ENCODE data around the gene ZC3H6. TPM values are rescaled to one million over a fixed set of nuclear protein-coding genes. Genes with fewer than 3 reads are reported as not detected.
A peak's percentile ranks its signal among the peaks of the same experiment; 100 is the strongest.

Gene ZC3H6
- total and polyA plus RNA-seq, 2 of the 13 experiments (the other 11 are each of a cell fraction or from before 2014, with no cell fraction given): 0.71 to 0.93 TPM

DNA sequence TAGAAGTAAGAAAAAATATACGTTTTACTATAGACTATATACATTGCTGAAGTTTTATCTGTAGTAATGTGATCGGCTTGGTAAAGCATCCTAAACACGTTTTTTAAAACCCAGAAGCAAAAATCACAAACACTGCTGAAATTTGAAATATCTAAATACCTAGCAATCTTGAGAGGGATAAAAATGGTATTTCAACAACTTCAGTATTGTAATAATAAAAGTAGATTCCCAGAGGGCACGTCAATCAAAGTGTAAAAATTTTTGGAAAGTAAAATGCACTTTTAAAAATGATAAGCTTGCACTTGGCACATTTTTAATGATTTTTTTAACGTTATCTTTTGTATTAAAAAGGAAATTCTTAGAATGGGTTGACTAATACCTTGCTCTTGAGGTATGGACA, 1.6 kb downstream of the ZC3H6 start:
- Histone ChIP-seq H3K9me3 (ENCODE audit: low read length) (no peaks in the 10 kb centered on the region), H3K27me3 (ENCODE audit: control insufficient read depth in 1 of 2, insufficient read depth in 2 of 2, low read length in 2 of 2) (no peaks in the 10 kb centered on the region; a peak in 1 of 5 replicates), H3K4me2 (ENCODE audit: low read depth, low read length) (peak overlapping the region; percentile 86), H4K20me1 (ENCODE audit: insufficient read depth, low read length) (no peaks in the 10 kb centered on the region), H3K36me3 (replicated peaks in 1 of 2; ENCODE audit: control insufficient read depth in 1 of 2, insufficient read depth in 2 of 2, low read length in 2 of 2) (no peaks in the 10 kb centered on the region), H3K4me3 (replicated peaks in 1 of 3; ENCODE audit: insufficient read depth in 1 of 3, low read depth in 2 of 3, low read length in 3 of 3) (peak overlapping the region in 1 of 3 experiments; percentile 97; a peak in 1 of 6 replicates), H2AFZ (ENCODE audit: low read length) (no peak overlapping the region), H3K27ac (ENCODE audit: extremely low read length, insufficient read depth, low read length) (peak overlapping the region; percentile 99), H3K9ac (ENCODE audit: insufficient read depth, low read depth, low read length) (no peak overlapping the region; the same call in 1 of the 2 replicates), H3K79me2 (ENCODE audit: insufficient read depth, low read length) (no peaks in the 10 kb centered on the region), H3K4me1 (ENCODE audit: insufficient read depth, low read length) (peaks cover 15% of the 10 kb centered on the region)
- ATAC-seq: no peak
- in situ Hi-C loops (cut with HindIII; ENCODE audit: extremely low pct_ligation_motif_present, low pct_unique_long_range_greater_than_20kb) (no loop called here), intact Hi-C loops (cut with micrococcal nuclease; ENCODE audit: unreplicated experiment) (no loop called here)
- ChIA-PET CTCF (ENCODE audit: low intra/inter-chr PET ratio, low total read pairs) (no interaction called here), POLR2A (interaction anchor here (1.0 kb wide), 1 partner anchor 22 kb away, joined by 5 read pairs; the partner anchor contains the start of gene ZC3H8)
- TF ChIP-seq ATF1 (CRISPR knock-in tag; IDR thresholded peaks at IDR 0.05): no peak
- TF ChIP-seq NFYB (CRISPR knock-in tag; IDR thresholded peaks at IDR 0.05): no peak
- TF ChIP-seq, protein P1, sequence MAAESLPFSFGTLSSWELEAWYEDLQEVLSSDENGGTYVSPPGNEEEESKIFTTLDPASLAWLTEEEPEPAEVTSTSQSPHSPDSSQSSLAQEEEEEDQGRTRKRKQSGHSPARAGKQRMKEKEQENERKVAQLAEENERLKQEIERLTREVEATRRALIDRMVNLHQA (CRISPR knock-in tag; IDR thresholded peaks at IDR 0.05): no peak
- TF ChIP-seq NRL (CRISPR knock-in tag; IDR thresholded peaks at IDR 0.05; ENCODE audit: borderline replicate concordance): no peak
- no peak for TF ChIP-seq ZNF501 (CRISPR knock-in tag; IDR thresholded peaks at IDR 0.05)
- no peak for TF ChIP-seq ELF4 (CRISPR knock-in tag; IDR thresholded peaks at IDR 0.05; ENCODE audit: borderline replicate concordance)
- no peak for TF ChIP-seq ZNF292 (CRISPR knock-in tag; IDR thresholded peaks at IDR 0.05; ENCODE audit: borderline replicate concordance, low read depth)
- TF ChIP-seq, protein P2, sequence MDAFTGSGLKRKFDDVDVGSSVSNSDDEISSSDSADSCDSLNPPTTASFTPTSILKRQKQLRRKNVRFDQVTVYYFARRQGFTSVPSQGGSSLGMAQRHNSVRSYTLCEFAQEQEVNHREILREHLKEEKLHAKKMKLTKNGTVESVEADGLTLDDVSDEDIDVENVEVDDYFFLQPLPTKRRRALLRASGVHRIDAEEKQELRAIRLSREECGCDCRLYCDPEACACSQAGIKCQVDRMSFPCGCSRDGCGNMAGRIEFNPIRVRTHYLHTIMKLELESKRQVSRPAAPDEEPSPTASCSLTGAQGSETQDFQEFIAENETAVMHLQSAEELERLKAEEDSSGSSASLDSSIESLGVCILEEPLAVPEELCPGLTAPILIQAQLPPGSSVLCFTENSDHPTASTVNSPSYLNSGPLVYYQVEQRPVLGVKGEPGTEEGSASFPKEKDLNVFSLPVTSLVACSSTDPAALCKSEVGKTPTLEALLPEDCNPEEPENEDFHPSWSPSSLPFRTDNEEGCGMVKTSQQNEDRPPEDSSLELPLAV (CRISPR knock-in tag; conservative IDR thresholded peaks at IDR 0.05; ENCODE audit: low read depth): no peak
- no peak for TF ChIP-seq ZNF557 (CRISPR knock-in tag; IDR thresholded peaks at IDR 0.05)
- no peak for TF ChIP-seq TCF7L2 (IDR thresholded peaks at IDR 0.05; ENCODE audit: low read depth, low read length)
- TF ChIP-seq SMC3 (IDR thresholded peaks at IDR 0.05; ENCODE audit: low read length): no peak
- no peak for TF ChIP-seq ZNF839 (CRISPR knock-in tag; IDR thresholded peaks at IDR 0.05; ENCODE audit: borderline replicate concordance)
- no peak for TF ChIP-seq ZNF20 (CRISPR knock-in tag; IDR thresholded peaks at IDR 0.05)
- TF ChIP-seq, protein P3, sequence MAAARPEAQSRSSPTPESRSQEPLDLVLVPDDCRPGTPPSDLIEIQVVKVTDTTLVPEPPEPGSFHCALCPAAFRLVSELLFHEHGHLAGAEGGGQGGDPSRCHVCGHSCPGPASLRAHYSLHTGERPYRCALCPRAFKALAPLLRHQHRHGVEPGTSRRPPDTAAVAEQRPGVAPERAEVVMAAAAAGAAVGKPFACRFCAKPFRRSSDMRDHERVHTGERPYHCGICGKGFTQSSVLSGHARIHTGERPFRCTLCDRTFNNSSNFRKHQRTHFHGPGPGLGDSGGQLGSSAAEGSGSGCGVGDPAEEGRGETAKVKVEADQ (CRISPR knock-in tag; IDR thresholded peaks at IDR 0.05; ENCODE audit: borderline replicate concordance): no peak
- TF ChIP-seq HNRNPLL (IDR thresholded peaks at IDR 0.05; ENCODE audit: low read depth, low read length, poor library complexity, severe bottlenecking): no peak
- no peak for TF ChIP-seq SP140L (CRISPR knock-in tag; IDR thresholded peaks at IDR 0.05; ENCODE audit: borderline replicate concordance)
- TF ChIP-seq, protein P4, sequence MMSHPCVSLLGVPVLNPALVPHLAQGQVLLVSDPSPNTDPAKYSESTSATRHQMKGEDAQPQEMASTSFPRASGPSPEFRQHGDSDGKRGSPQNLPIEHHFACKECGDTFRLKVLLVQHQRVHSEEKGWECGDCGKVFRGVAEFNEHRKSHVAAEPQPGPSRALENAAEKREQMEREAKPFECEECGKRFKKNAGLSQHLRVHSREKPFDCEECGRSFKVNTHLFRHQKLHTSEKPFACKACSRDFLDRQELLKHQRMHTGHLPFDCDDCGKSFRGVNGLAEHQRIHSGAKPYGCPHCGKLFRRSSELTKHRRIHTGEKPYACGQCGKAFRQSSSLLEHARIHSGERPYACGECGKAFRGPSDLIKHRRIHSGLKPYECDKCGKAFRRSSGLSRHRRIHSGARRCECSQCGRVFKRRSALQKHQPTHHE (CRISPR knock-in tag; IDR thresholded peaks at IDR 0.05; ENCODE audit: borderline replicate concordance): no peak
- no peak for TF ChIP-seq SYNCRIP (IDR thresholded peaks at IDR 0.05; ENCODE audit: insufficient read depth, low read depth, low read length)
- TF ChIP-seq MZF1 (CRISPR knock-in tag; IDR thresholded peaks at IDR 0.05; ENCODE audit: borderline replicate concordance): no peak
- no peak for DNase-seq (ENCODE audit: low spot score)
- WGBS (ENCODE audit: low lambda C conversion rate): 91% methylated on average over 5 of the region's 5 CpGs
- no TSS peak for BruUV-seq (replicated peaks)
- no peak for FAIRE-seq
